ENCODE measurements around the gene MARS1.
"Not testable (repeated sequence)": the region's sequence is repeated elsewhere in the genome, so short reads cannot be mapped to it uniquely, and the experiment has no call there.

The MARS1 gene

DNA sequence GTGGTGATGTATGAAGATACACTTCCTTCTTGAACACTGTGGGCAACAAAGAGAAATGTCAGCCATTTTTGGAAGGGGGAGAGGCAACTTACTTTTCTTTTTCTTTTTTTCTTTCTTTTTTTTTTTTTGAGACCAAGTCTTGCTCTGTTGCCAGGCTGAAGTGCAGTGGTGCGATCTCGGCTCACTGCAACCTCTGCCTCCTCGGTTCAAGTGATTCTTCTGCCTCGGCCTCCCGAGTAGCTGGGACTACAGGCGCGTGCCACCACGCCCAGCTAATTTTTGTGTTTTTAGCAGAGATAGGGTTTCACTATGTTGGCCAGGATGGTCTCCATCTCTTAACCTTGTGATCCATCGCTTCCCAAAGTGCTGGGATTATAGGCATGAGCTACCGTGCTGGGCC lies 29.9 kb downstream of the MARS1 start:
- not testable (repeated sequence) for DNase-seq (ENCODE audit: low spot score)

DNA sequence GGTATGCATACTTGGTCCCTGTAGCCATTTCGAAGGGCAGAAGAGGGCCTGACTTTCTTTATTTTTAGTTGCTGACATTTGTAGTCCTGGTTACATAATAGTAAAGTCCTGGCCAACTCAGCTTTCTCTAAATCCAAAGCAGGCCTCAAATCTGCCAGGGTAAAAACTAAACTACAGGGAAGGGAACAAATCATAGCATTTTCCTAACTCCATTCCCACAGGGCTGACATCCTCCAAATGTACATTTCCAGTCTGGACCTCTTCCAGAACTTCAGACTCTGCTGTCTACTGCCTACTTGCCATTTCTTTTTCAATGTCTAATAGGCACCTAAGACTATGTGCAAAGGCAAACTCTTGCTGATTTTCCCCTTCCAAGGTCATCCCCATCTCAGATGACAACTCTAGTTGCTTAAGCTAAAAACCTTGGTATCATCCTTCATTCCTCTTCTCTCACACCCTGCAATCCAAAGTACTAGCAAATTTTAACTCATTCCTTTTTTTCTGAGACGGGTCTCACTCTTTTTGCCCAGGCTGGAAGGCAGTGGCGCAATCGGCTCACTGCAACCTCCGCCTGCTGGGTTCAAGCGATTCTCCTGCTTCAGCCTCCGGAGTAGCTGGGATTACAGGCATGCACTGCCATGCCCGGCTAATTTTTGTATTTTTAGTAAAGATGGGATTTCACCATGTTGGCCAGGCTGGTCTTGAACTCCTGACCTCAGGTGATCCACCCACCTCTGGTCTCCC lies 30.5 kb downstream of the MARS1 start:
- DNase-seq (ENCODE audit: low spot score), result no peak

DNA sequence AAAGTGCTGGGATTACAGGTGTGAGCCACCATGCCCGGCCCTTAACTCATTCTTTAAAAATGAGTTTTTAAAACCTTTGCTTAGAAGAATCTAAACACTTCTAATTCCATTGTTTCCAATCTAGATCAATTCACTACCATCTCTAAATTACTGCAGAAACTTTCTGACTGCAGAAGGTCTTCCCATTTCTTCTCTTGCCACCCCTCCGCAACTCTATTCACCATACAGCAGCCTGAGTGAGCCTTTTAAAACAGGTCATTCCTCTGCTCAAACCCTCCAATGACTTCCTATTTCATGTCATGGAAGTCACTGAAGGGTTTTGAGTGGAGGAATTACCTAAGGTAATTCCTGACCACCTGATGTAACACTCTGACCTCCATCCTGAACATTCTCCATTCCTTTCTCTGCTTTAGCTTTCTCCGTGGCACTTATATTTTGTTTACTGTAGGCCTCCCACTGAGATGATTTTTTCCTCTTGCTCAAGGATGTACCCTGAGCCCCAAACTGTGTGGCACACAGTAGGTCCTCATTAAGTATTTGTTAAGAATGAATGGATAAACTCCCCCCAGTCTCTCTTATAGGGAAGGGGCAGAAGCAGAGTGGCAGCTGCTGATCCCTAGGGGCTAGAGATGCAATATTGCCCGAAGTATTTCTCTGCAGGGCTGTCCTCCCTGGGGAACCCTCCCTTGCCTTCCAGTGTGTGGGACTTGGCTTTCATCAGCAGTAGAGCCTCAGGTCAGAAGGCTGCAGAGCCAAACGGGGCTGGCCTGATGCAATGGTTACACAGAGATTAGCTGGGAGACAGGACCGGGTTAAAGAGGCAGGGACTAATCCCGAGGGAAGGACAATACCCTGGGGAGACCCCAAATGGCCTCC lies 31.3 kb downstream of the MARS1 start:
- DNase-seq (ENCODE audit: low spot score), result peak; percentile 49

DNA sequence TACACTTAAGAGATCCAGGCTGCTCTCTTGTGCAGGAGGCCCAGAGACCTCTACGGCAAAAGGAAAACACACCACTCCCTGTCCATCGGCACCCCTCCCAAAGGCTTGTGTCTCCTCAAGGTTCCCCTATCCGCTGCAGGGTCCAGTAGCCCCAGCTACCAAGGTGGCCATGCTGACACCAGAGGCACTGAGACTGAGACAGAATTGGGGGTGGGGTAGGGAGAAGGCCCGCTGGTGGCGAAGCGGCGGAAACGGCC lies 31.9 kb downstream of the MARS1 start:
- DNase-seq (ENCODE audit: low spot score), result no peak

DNA sequence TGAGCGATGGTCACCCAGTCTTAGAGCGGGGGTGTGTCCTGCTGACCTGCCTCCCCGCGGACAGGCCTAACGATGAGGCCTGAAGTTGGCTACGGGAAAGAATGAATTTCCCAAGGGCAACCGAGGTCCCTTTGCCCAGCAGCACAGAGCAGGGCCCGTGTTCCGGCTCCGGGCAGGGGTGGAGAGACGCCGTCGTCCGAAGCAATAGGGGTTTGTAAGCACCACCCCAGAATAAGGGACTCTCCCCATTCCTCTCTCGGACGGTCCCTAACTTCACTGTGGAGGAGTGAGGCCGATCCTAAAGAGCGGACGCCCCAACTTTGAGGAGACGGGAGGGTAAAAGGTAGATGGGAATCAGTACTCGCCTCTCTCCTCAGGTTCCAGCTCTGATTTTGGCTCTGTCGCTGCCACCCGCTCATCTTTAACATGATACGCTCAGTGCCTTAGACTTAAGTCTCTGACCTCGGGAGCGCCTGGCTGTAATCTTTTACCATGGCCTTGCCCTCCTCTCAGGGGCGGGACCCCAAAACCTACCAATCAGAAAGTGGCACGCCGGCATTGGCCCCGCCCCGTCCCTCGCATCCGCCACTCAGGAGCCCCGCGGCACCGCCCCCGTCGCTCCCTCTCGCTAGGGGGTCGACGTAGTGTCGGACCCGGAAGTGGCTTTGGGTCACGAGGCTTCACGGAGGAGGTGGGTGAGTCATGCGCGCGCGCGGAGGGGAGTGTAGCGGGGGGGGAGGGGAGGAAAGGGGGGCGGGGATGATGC lies 32.4 kb downstream of the MARS1 start, which contains the start of gene DDIT3:
TSS of gene DDIT3 (minus strand) at position 462 of the 766 bp plus-strand sequence. CDS start 3,108 bp downstream, outside the sequence.
- DNase-seq (ENCODE audit: low spot score), result peak; percentile 90

DNA sequence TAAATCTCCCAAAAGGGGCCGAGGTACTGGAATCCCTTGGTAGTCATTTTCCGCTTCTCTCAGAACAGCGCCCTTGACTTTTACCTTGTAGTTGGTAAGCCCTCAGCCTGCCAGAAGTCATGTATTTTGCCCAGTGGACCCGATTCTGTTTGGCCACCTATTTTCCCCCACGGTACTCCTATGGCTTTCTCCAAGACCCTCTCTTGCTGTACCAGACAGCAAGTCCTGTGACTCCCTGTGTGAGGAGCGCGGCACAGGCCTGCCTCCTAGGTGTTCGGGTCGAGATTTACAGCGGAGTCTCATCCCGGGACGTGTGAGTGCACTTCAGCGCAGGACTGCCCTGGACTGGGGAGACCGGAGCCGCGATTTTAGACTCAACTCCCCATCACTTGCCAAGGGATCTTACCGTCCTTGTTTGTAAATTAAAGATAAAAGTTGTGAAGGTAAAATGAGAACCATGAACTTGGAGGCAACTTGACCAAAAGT lies 33.7 kb downstream of the MARS1 start:
- peak; percentile 43 for DNase-seq (ENCODE audit: low spot score)

DNA sequence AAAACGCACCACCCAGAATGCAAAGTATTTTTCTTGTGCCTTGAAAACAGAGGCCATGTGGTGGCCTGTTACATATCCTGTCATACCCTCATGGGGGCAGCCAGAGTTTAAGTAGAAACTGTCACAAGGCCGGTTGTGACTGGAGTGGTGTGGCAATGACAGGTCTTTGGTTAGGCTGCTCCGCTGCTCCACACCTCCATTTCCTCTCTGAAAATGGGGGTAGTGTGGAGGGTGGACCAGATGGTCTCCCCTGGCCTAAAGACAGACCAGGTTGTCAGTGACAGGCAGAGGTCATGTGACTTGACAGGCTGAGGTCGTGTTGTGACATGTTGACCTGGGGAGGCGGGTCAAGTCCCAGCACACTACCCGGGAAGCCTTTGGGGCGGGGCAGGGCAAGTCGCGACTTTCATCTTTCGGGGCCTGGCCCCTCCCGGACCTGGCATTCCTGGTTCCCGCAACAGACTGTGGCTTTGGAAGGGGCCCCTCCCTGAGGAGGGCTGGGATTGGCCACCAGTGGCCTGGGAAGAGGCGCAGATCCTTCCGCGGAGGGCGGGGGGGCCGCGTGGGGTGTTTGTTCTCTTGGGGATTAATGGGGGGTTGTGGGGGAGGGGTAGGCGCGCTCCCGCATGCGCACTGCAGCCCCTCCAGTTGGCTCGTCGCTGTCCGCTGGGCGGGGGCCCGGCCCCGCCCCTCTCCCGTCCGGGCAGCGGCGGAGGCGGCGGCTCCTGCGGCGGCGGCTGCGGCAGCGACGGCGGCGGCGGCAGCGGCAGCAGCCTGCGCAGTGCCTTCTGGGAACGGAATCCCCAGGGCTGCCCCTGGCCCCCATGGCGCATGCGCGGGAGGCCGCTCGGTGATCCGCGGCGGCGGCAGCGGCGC lies 34.4 kb downstream of the MARS1 start, which contains the start of gene MBD6:
TSS of gene MBD6 (plus strand) at position 814 of the 876 bp plus-strand sequence. CDS start 1,480 bp downstream, outside the sequence.
- peak; percentile 97 for DNase-seq (ENCODE audit: low spot score)

DNA sequence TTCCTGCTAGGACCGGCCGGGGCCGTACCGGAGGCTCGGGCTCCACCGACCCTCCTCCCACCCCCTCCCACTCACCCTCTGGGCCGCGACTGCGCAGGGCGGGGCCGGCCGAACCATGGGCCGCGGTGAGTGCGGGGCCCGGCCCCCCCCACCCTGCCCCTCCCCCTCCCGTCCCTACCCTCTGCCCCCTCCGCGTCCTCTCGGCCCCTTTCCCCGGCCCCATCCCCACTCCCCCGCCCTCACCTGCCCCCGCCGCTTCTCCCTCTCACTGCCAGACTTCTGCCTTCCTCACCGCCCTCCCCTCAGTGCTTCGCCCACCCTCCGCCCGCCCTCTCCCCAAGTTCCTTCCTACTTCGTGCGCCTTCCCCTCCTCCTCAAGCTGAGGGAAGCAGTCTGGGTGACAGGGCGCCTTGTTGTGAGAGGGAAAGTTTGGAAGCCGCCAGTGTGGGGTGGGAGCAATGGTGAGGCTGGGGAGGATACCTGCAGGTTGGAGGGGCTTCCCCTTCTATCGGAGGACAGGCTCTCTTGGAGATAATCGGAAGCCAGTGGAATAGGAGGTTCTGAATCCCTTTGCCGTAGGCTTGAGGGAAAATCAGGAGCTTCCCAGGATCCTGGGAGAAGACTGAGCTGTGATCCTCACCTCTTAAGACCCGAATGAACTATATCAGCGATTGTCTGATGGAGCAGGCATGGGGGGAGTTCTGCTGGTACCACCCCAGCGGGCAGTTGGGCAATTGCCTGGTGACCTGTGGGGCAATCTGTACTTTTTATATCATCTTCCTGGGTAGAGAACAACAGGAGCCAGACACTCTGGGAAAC lies 35.2 kb downstream of the MARS1 start:
- DNase-seq (ENCODE audit: low spot score), result no peak

DNA sequence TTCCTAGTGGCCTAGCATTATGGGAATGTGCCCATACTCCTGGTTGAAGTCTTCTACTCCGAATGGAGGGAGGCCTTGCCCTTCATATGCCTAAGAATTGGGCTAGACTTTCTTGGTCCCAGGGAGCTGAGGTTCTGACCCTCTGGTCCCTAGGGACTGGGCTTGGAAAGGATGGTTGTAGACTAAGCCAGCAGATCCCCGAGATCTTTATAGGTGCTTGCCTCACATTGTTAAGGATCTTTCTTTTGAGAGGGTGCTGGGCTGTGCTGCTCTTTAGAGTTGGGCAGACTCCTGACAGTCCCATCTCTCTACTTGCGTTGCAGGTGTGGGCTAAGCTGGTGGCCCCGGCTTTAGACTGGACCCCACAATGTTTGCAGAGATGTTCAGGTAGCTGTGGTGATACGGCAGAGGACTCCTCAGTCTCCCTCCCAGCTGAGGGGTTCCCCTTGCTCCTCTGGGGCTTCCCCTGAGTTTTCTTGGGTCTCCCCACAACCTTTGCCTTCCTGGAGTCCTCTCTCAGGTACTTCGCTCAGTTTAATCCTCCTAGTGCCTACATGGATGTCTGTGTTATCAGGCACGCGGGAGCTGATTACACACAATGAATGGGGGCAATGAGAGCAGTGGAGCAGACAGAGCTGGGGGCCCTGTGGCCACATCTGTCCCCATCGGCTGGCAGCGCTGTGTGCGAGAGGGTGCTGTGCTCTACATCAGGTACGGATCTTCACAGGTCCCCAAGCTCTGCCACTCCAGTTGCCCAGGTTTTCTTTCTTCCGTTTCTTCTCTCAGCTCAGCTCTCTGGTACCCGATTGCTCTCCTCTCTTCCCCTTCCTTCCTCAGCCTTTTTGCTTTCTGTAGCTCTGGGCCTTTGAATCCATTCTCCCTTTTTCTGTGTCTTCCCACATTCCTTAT lies 36.1 kb downstream of the MARS1 start:
- DNase-seq (ENCODE audit: low spot score), result no peak

DNA sequence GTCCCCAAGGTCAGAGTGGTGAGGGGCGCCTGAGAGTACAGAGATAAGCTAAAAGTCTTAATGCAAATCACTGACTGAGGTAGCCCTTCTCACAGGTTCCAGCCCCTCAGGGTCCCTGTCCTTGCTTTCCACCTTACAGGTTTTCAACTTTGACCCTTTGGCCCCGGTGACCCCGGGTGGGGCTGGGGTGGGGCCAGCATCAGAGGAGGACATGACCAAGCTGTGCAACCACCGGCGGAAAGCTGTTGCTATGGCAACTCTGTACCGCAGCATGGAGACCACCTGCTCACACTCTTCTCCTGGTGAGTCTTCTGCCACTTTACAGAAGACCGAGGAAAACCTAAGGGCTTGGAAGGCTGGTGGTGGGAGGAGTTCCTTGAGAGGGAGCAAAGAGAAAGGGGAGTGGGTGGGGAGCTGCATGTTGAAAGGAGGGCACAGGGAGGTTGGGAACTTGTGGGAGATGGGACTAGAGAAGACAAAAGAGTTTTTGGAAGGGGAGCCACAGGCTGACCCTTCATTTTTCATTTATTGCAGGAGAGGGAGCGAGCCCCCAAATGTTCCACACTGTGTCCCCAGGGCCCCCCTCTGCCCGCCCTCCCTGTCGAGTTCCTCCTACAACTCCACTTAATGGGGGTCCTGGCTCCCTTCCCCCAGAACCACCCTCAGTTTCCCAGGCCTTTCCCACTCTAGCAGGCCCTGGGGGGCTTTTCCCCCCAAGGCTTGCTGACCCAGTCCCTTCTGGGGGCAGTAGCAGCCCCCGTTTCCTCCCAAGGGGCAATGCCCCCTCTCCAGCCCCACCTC lies 37.1 kb downstream of the MARS1 start:
- no peak for DNase-seq (ENCODE audit: low spot score)

DNA sequence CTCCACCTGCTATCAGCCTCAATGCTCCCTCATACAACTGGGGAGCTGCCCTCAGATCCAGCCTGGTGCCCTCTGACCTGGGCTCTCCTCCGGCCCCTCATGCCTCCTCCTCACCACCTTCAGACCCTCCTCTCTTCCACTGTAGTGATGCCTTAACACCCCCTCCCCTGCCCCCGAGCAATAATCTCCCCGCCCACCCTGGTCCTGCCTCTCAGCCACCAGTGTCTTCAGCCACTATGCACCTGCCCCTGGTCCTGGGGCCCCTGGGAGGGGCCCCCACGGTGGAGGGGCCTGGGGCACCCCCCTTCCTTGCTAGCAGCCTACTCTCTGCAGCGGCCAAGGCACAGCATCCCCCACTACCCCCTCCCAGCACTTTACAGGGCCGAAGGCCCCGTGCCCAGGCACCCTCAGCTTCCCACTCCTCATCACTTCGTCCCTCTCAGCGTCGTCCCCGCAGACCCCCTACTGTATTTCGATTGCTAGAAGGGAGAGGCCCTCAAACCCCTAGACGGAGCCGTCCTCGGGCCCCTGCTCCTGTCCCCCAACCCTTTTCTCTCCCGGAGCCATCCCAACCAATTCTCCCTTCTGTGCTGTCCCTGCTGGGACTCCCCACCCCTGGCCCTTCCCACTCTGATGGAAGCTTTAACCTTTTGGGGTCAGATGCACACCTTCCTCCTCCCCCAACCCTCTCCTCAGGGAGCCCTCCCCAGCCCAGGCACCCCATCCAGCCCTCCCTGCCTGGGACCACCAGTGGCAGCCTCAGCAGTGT lies 37.9 kb downstream of the MARS1 start:
- no peak for DNase-seq (ENCODE audit: low spot score)

DNA sequence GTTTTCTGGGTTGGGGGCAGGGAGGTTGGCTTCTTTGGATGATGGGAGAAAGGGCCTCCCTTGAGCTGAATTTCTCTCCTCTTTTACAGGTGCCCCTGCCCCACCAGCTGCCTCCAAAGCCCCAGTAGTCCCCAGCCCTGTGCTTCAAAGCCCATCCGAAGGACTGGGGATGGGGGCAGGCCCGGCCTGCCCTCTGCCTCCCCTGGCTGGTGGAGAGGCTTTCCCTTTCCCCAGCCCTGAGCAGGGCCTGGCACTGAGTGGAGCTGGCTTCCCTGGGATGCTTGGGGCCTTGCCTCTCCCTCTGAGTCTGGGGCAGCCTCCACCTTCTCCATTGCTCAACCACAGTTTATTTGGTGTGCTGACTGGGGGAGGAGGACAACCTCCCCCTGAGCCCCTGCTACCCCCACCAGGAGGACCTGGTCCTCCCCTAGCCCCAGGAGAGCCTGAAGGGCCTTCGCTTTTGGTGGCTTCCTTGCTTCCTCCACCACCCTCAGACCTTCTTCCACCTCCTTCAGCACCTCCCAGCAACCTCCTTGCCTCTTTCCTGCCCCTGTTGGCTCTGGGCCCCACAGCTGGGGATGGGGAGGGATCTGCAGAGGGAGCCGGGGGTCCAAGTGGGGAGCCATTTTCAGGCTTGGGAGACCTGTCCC lies 38.7 kb downstream of the MARS1 start:
- DNase-seq (ENCODE audit: low spot score), result no peak

DNA sequence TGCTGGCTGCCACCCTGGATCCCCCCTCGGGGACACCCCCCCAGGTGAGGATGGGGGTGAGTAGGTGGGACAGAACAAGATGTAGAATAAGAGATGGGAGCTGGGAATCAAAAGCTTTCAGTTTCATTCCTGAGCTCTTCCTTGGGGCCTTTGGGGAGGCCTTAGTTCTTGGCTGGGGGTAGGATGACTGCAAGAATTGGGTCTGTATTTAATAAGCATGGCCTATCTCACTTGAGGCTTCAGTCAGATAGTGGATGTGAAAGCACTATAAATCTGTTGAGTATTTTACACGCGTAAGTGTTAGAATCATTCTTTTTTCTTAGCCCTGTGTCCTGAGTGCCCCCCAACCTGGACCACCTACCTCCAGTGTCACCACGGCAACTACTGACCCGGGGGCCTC lies 39.3 kb downstream of the MARS1 start:
- no peak for DNase-seq (ENCODE audit: low spot score)

DNA sequence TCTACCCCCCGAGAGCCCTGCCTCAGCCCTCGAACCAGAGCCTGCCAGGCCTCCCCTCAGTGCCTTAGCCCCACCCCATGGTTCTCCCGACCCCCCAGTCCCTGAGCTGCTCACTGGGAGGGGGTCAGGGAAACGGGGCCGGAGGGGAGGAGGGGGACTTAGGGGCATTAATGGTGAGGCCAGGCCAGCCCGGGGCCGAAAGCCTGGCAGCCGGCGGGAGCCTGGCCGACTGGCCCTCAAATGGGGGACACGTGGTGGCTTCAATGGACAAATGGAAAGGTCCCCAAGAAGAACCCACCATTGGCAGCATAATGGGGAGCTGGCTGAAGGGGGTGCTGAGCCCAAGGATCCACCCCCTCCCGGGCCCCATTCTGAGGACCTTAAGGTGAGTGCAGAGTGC lies 40.3 kb downstream of the MARS1 start:
- no peak for DNase-seq (ENCODE audit: low spot score)

DNA sequence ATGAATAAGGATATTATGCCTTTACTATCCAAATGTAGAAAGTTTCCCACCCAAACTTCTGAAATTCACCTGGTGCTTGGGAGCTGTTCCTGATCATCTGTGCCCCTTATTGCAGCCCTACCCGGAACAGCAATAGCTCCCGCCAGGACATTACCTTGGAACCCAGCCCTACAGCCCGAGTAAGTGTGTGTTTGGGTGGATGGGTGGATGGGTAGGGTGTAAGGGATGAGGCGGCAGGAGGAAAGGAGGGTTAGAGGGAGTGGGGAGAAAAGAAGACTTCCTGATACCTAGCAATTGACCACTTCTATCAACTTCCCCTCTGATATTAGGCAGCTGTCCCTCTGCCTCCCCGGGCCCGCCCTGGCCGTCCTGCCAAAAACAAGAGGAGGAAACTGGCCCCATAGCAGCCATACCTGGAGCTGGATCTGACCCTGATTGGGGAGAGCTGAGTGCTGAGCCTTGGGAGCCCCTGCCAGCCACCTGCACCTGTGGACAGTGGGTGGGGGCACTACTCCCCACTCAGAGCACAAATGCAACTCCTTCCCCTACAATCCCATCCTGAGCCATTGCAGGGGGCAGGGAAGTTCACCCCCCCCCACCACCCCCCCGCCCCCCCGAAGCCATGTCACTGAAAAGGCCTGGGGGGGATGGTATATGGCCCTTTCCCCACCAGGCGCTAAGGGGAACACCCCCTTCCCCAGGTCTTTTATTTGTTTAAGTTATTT lies 41.1 kb downstream of the MARS1 start:
- no peak for DNase-seq (ENCODE audit: low spot score)

DNA sequence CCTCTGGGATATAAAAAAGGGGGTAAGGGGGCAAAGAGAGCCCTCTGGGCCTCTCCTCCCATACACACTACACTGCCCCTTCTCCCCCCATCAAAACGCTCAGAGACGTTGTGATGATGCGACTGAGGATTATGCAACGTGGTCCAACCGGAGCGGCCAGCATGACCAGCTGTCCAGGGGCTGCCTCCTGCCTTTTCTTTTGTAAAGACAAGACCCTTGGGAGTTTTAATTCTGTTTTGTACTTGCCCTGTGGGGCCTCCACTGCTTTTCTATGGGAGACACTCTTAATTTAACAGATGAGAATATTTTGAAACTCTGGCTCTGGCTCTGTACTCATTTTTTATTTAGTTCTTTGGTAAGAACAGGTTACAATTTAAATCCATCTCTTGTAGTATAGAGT lies 42.0 kb downstream of the MARS1 start:
- no peak for DNase-seq (ENCODE audit: low spot score)

All from HuH-7.5 (cell line).